Islet precursor cell (in vitro differentiated cells): Measurements from ENCODE around the gene ENTR1.

Experiments used
- DNase-seq: peaks from one replicate; pipeline ENCODE4 v3.0.0-alpha.2; 2018

ENTR1 gene

GRCh38 chr9:136359774-136360718 is 50.4 kb downstream of the ENTR1 start:
- no peak for DNase-seq

DNA sequence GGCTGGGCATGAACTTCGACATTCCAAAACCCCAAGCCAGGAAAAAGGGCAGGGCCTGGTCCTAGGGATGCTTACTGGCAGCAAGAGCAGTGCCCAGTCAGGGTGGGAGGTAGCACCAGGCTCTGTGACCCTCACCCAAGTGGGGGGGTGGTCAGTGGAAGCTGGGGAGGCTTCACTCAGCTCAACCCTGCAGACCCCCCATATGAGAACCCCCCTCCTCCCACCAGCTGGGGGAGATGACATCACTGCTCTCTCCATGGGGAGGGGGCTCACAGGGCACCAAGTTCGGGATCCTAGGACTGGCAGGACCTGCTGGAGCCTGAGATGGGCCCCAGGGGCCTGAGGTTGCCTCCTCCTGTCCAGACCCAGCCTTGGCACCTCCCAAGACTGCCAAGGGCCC is 51.5 kb downstream of the ENTR1 start:
- no peak for DNase-seq

- no peak for DNase-seq
Measured at GRCh38 chr9:136358016-136358415, 52.4 kb downstream of the ENTR1 start.

DNA sequence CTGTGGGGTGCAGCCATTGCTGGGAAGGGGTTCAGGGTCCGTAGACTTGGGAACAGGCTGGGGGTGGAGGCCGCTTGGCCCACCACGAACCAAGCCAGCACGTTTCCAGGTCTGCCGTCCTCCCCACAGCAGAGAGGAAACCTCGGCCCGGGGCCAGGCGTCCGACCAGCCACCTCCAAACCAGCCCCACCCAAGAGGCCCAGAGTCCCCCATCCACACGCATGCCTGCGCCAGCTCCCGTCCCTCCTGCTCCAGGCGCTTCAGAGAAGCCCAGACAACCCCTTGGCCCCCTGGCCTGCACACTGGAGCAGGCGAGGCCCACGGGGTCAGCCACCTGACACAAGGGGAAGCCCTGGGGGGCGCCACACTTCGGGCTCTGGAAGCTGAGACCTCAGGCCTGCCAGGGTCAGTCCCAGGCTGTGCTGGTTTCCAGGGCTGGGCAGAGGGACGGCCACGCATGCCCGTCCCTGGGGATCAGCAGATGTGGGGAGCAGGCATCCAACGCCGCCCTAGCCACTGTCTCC is 53.1 kb downstream of the ENTR1 start:
- no peak for DNase-seq

GRCh38 chr9:136355616-136356557 is 54.5 kb downstream of the ENTR1 start:
- DNase-seq, result no peak

DNA sequence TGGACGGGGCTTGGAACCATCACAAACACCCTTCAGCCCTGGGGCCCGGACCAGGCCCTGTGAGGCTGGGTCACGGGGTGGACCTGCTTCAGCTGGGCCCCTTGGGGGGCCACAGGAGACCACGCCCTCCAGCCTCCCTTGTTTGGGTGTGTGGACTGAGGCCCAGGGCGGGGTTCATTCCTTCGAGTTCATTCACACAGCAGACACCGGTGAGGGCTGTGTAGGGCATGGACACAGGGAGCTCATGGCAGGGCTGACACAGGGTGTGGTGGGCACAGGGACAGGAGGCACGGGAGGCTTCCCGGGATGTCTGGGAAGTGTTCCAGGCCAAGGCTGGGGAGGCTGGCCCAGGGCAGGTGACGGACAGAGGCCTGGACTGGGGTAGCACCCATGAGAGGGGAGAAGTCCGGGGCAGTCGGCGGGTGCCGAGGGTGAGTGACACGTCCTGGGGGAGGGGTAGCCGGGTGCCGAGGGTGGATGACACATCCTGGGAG is 55.8 kb downstream of the ENTR1 start:
- DNase-seq, result no peak

- DNase-seq, result no peak
Measured at GRCh38 chr9:136353757-136354488, 56.5 kb downstream of the ENTR1 start.

DNA sequence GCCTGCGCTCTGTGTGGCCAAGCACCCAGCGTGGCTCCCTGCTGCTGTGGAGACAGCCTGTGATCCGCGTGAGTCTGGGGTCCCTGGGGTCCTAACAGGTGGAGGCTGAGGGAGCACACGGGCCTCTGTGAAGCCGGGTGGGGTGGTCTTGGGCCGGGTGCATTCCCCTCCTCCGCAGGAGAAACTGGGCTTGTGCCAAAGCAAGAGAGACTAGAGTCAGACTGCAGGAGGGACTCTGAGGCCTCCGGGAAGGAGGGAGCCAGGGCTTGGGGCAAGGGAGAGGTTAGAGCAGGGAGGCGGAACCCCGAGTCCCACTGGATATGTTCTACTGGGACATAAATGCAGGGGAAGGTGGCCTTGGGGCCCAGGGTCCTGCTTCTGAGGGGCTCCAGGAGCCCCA is 57.3 kb downstream of the ENTR1 start:
- no peak for DNase-seq

DNA sequence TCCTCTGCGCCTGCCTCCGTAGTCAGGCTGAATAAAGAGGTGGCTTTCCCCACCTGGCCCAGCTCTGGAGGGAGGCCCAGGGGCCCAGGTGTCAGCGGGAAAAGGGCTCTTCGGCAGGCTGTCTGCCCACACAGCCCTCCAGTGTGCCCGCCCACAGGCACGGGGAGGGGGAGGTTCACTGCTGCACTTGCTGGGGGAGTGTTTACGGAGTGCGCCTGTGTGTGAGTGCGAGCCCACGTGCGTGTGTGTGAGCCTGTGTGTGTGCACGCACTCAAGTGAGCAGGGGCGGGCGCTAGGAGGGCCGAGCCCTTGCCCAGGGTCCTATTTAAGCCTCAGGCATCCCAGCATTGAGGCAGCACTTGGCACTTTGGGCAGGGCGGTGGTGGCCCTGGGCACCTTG is 57.7 kb downstream of the ENTR1 start:
- DNase-seq, result no peak
